Hematopoietic multipotent progenitor cell treated with erythropoietin and hydrocortisone succinate and interleukin-3 and kit ligand, for 6 days (in vitro differentiated cells): ENCODE measurements around the gene ALPL.

Source experiments
- DNase-seq: peaks from one replicate; pipeline ENCODE4 v3.0.0-alpha.2; 2015

The ALPL gene

GRCh38 chr1:21532496-21532895, 23.3 kb downstream of the ALPL start:
- DNase-seq = no peak

GRCh38 chr1:21532992-21533534, 23.8 kb downstream of the ALPL start:
- no peak for DNase-seq

- DNase-seq = peak; percentile 46
These were observed 24.9 kb downstream of the ALPL start for GRCh38 chr1:21534146-21534545.

GRCh38 chr1:21534674-21535378, 25.6 kb downstream of the ALPL start:
- peak; percentile 90 for DNase-seq

GRCh38 chr1:21536218-21536617, 27.0 kb downstream of the ALPL start:
- DNase-seq = no peak

- no peak for DNase-seq
These were observed 28.3 kb downstream of the ALPL start for GRCh38 chr1:21537511-21537931.

- DNase-seq = no peak
These were observed 28.9 kb downstream of the ALPL start for GRCh38 chr1:21537932-21538630.

GRCh38 chr1:21539933-21540332, 30.7 kb downstream of the ALPL start:
- DNase-seq = peak; percentile 67

GRCh38 chr1:21541329-21541728, 32.1 kb downstream of the ALPL start:
- no peak for DNase-seq

GRCh38 chr1:21541835-21542234, 32.6 kb downstream of the ALPL start:
- DNase-seq = no peak

GRCh38 chr1:21543598-21543997, 34.4 kb downstream of the ALPL start:
- DNase-seq = no peak

GRCh38 chr1:21544095-21544494, 34.9 kb downstream of the ALPL start:
- DNase-seq = no peak

GRCh38 chr1:21546122-21546825, 37.1 kb downstream of the ALPL start:
- DNase-seq = no peak

GRCh38 chr1:21547876-21548275, 38.7 kb downstream of the ALPL start:
- DNase-seq = no peak

GRCh38 chr1:21550097-21550496, 40.9 kb downstream of the ALPL start:
- DNase-seq = no peak

GRCh38 chr1:21550866-21551475, 41.7 kb downstream of the ALPL start:
- no peak for DNase-seq

GRCh38 chr1:21552715-21553114, 43.5 kb downstream of the ALPL start:
- peak; percentile 67 for DNase-seq

- DNase-seq = no peak
These were observed 44.1 kb downstream of the ALPL start for GRCh38 chr1:21553116-21553926.

- no peak for DNase-seq
These were observed 50.8 kb downstream of the ALPL start for GRCh38 chr1:21559788-21560567.

GRCh38 chr1:21560916-21561638, 51.9 kb downstream of the ALPL start:
- DNase-seq = no peak

GRCh38 chr1:21562896-21563295, 53.7 kb downstream of the ALPL start:
- DNase-seq = no peak
